IPS-18c (cell line): ENCODE data around the gene TCFL5.

Source experiments
- H3K4me3 ChIP-seq: 2 replicates; pipeline ENCODE4 v1.7.0; 2013; ENCODE audit warnings: low read depth, mild to moderate bottlenecking, low read length, moderate library complexity; ENCODE audit not compliant: insufficient read depth
- H3K9me3 ChIP-seq: one replicate; pipeline ENCODE4 v1.6.1; 2013; ENCODE audit warnings: mild to moderate bottlenecking, low read length, moderate library complexity; ENCODE audit not compliant: control insufficient read depth, insufficient read depth

TCFL5 gene

DNA sequence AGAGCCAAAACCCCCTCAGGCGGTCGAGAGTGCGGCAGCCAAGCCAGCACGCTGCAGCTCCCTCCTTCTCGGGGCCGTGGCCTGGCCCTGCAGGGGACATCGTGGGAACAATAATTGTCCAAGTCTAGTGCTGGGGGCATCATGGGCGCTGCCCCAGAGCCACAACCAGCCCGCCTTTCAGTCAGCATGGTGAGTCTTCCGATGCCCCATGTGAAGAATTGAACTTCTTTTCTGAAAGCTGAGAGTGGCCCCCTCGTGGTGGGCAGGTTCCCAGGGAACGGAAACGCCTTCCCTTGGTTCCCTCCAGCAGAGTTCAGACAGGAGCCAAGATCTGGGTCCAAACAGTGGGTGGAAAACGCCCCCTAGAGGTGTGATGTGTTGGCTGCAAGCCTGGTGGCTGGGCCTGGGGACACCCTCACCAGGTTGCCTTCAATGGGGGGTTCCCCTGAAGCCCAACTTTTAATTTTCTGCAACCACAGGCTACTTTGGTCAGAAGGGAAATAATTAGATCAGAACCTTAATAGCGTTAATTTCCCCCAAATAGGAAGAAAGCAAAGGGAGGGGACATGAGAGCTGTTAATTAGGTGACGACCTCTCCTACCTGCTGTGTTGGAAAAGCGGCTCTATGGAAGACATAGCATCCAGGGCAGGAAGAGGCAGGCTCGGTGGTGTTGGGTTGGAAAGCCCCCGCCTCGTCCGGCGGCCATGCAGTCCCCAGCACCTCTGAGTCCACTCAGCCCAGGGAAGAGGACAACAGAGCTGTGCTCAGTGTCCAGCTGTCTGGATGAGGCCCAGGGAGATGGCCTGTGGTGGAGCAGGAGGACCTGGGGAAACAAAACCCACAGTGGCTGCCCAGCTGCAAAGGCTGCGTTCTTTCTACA, 70.1 kb downstream of the TCFL5 start:
- H3K9me3 ChIP-seq: no peaks in the 10 kb centered on the region
- H3K4me3 ChIP-seq: no peak overlapping the region; the same call in 1 of the 2 replicates
